A375 (cell line): ENCODE results near the gene MAGED1. TPM values are rescaled to one million over a fixed set of nuclear protein-coding genes. Genes with fewer than 3 reads are reported as not detected.

ENCODE experiments used
- small RNA-seq: library from RNA; depleted of rRNA; stranded (forward); fragments of <200 nt; gene quantifications from one replicate; pipeline ENCODE3, GENCODE V24; 2014
- total RNA-seq: library from RNA; depleted of rRNA; stranded (reverse); fragments of >200 nt; shearing (Covaris generic); gene quantifications from 2 replicates; pipeline ENCODE4 v1.2.3, GENCODE V29; 2014; rRNA removed

Gene MAGED1, protein sequence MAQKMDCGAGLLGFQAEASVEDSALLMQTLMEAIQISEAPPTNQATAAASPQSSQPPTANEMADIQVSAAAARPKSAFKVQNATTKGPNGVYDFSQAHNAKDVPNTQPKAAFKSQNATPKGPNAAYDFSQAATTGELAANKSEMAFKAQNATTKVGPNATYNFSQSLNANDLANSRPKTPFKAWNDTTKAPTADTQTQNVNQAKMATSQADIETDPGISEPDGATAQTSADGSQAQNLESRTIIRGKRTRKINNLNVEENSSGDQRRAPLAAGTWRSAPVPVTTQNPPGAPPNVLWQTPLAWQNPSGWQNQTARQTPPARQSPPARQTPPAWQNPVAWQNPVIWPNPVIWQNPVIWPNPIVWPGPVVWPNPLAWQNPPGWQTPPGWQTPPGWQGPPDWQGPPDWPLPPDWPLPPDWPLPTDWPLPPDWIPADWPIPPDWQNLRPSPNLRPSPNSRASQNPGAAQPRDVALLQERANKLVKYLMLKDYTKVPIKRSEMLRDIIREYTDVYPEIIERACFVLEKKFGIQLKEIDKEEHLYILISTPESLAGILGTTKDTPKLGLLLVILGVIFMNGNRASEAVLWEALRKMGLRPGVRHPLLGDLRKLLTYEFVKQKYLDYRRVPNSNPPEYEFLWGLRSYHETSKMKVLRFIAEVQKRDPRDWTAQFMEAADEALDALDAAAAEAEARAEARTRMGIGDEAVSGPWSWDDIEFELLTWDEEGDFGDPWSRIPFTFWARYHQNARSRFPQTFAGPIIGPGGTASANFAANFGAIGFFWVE
- total RNA-seq, result 87.4 and 90.6 TPM in 2 replicates

DNA sequence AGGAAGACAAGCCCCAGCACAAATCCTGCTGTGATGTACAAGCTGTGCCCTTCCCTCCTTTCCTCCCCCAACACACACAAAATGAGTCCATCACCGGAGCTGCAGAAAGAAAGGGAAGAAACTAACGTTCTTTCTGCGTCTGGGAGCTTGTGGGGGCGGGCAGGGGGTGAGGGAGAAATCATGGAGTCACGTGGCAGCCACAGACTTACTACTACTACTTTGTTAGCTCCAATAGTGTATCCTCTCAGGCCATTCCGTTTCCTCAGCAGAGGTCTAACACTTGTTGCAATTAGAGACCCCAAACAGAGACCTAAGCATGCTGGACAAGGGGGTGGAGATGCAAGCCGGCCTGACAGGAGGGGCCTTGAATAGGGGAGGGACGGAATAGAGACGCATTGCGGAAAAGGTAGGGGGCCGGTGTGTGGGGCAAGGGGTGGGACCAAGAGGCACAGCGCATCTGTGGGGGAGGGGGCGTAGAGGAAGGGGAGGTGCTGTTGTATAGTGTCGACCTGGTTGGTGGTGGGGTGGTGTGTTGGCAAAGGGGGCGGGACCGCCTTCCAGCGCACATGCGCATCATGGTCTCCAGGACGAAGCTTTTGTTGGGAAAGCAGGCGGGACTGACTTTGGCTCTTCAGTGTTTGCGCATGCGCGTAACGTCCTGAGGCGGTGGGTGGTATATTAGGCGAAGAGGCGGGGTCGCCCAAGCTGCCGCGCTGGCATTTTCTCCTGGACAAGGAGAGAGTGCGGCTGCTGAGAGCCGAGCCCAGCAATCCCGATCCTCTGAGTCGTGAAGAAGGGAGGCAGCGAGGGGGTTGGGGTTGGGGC lies at the start of gene MAGED1:
Gene MAGED1, plus strand, starts transcription at position 703 of the 825 bp plus-strand sequence. CDS start 682 bp downstream, outside the sequence.

Small RNA genes lying within 50 kb of the gene (small RNA-seq; reads per million reads assigned to genes)
- not detected for gene AL929410.2
- gene RNU6-504P, result not detected

Other genes with a start within 250 kb of the MAGED1 start
- not detected in 2 replicates for gene CENPVL2, start 210.8 kb upstream of the MAGED1 start, total RNA-seq
- not detected in 2 replicates for gene CENPVL1, start 183.1 kb upstream of the MAGED1 start, total RNA-seq
- gene GSPT2, start 150.2 kb upstream of the MAGED1 start, total RNA-seq, result 6.6 TPM in 2 replicates
- 0.82 and 0.87 TPM in 2 replicates for gene MAGED4B, start 175.6 kb downstream of the MAGED1 start, total RNA-seq